Measurements from ENCODE around the gene CARD6.
"Not testable (repeated sequence)": the region's sequence is repeated elsewhere in the genome, so short reads cannot be mapped to it uniquely, and the experiment has no call there.

Gene CARD6

DNA sequence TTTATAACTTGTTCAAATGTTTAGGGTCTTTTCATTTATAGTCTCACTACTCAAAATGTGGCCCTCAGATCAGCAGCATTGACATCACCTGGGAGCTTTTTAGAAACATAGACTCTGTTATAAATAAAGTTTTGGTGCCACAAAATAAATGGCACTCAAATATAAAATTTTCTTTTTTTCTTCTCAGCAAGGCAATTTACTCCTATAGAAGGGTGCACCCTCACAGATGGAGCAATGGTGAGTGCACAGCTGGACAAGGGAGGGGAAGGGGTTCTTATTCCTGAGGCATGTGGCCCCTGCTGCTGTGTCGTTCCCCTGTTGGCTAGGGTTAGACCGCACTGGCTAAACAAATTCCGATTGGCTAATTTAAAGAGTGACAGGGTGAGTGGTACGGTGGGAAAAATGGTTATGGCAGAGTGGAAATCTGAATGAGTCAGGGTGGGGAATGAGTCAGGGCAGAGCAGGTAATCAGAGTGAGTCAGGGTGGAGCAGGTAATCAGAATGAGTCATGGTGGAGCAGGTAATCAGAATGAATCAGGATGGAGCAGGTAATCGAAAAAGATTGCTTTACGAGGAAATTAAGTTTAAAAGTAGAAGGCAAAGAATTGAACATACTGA is 36.3 kb downstream of the CARD6 start:
- DNase-seq = no peak

DNA sequence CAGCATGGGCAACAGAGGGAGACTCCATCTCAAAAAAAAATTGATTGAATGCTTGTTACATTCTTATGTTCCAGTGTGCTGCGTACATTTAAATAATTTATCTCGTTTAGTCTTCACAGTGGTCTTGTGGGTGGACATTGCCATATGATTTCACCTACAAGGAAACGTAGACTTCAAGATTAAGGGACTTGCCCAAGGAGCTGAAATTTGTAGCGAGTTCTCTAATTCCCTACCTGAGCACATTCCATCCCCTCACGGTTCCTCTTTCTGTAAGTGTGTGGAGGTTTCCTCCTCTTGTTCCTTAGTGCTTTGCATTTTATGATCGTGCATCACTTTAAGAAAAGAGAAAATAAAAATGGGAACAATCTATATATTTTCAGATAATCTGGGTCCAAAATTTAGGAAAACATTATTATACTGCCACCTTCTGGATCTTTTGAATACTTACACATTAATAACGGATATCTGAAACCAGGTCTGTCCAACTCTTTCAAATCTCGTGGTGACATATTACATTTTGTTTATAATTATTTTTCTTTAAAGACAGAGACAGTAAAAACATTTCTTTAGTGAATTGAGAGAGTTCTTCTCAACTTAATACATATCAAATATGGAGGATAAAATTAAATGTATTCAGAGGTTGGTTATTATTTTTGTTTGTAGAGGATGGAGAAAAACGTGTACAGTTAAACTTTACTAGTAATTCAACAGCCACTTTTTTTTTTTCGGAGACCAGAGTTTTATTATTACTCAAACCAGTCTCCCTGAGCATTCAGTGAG is 38.2 kb downstream of the CARD6 start:
- peak in 1 of 2 experiments; percentile 40 for DNase-seq

DNA sequence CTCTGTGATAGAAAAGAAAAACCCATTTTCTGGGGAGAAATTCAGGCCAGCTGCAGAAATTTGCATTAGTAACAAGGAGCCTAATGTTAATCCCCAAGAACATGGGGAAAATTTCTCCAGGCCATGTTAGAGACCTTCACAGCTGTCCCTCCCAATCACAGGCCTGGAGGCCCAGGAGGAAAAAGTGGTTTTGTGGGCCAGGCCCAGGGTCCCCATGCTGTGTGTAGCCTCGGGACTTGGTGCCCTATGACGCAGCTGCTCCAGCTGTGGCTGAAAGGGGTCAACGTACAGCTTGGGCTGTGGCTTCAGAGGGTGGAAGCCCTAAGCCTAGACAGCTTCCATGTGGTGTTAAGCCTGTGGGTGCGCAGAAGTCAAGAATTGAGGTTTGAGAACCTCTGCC is 41.1 kb downstream of the CARD6 start:
- DNase-seq = no peak

DNA sequence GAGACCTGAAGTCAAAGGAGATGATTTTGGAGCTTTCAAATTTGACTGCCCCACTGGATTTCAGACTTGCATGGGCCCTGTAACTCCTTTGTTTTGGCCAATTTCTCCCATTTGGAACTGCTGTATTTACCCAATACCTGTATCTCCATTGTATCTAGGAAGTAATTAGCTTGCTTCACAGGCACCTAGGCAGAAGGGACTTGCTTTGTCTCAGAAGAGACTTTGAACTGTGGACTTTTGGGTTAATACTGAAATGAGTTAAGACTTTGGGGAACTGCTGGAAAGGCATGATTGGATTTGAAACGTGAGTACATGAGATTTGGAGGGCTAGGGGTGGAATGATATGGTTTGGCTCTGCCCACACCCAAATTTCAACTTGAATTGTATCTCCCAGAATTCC is 41.9 kb downstream of the CARD6 start:
- not testable (repeated sequence) for DNase-seq

GRCh38 chr5:40895440-40896425 is 54.6 kb downstream of the CARD6 start:
- not testable (repeated sequence) for DNase-seq

DNA sequence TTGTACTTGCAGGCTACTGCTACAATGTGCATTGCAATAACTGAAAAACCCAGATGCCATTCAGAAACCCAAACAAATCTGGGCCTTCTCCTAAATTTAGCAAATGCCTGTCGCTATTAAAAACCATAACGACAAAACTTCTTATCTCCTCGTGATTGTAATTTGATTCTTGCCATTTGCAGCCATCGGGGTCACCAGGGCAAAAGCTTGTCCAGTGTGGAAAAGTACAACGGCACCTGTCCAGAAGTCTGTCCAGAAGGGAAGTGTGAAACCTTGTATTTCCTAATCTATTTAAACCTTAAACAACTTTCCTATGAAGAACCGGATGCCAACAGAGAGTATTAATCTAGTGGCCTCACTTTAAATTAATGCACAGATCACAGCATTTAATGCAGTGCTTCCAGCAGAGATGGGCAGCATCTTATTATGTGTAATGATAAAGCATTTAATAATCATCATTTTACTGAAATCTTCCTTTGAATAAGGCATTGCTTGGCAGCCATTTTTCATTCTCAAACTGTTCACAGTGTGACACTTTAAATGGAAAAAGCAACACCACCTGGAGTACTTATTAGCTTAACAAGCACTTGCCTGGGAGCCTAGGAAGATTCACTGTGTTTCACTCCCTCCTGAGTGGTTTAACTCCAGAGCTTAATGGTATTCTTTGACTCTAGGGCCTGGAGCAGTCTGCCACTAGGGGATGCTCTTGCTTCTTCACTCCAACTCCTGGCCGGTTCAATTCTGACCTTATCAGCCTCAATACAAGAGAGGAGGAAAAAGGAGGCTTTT is 63.2 kb downstream of the CARD6 start:
- peak; percentile 61 to 78 for DNase-seq

- DNase-seq = no peak
These were observed 63.8 kb downstream of the CARD6 start for GRCh38 chr5:40904994-40905306.

- no peak for DNase-seq
These were observed 65.2 kb downstream of the CARD6 start for GRCh38 chr5:40906351-40906751.

GRCh38 chr5:40909264-40909663 is 68.1 kb downstream of the CARD6 start, which contains the start of gene C7:
Gene C7 (plus strand): TSS chr5:40909497. CDS start chr5:40909611, 114 bp downstream.
- DNase-seq = no peak

DNA sequence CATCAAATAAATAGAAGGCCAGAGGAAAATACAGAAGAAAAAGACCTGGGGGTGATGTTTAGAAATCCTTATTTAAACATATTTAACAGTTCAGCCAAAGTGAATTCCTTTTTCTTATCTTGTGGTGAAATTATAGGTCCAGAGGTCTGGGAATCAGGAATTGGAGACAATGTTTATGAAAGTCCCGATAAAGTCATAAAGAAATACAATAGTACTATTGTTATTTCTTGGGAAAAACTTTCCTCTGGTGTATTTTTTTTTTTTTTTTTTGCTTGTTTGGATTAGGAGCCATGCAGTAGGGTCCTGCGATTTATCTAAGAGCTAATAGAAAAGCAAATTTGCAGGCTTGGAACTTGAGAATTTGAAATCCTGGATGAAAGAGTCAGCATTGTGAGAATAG is 68.6 kb downstream of the CARD6 start:
- no peak for DNase-seq
